ENCODE results near the gene PHIP. TPM values are rescaled to one million over a fixed set of nuclear protein-coding genes. Genes with fewer than 3 reads are reported as not detected.
"Not testable (repeated sequence)": the region's sequence is repeated elsewhere in the genome, so short reads cannot be mapped to it uniquely, and the experiment has no call there.

The PHIP gene
- total RNA-seq, 2 experiments from 2014 or later = 23.0 to 23.5 TPM

DNA sequence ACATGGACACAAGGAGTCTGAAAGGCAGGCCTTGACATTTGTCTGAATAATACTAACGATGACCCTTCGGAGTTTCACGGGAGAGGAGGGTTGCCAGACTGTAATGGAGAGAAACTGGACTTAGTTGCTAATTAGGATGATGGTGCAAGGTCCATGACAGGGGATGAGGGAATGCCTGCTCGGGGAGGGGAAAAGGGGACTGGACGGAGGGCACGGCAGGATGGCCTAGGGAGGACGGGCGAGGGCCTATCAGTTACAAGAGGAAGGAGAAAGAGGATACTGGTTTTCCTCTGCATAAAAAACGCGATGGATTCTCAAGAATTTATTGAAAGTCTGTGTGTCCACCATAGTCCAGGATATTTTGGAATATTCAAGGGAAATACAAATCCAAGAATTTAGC, 168.0 kb downstream of the PHIP start:
- H3K4me1 Mint-ChIP-seq (ENCODE audit: low read depth) = peaks cover 13% of the 10 kb centered on the region
- CTCF ChIA-PET = interaction anchor here (0.6 kb wide), 1 partner anchor 174 kb away, joined by 3 read pairs; no protein-coding TSS in a partner anchor
- no peak overlapping the region for H3K27ac Mint-ChIP-seq
- peak overlapping the region; percentile 7 for H3K4me3 Mint-ChIP-seq
- peaks cover 31% of the 10 kb centered on the region for H3K27me3 Mint-ChIP-seq (ENCODE audit: low read depth)
- peaks cover 7% of the 10 kb centered on the region for H3K36me3 Mint-ChIP-seq (ENCODE audit: low read depth)
- DNase-seq = no peak
- intact Hi-C loops (cut with micrococcal nuclease) = loop anchor here (2.0 kb wide), 2 partner anchors 13 to 169 kb away; partner anchors contain the start of gene PHIP
- no peaks in the 10 kb centered on the region for H3K9me3 Mint-ChIP-seq

DNA sequence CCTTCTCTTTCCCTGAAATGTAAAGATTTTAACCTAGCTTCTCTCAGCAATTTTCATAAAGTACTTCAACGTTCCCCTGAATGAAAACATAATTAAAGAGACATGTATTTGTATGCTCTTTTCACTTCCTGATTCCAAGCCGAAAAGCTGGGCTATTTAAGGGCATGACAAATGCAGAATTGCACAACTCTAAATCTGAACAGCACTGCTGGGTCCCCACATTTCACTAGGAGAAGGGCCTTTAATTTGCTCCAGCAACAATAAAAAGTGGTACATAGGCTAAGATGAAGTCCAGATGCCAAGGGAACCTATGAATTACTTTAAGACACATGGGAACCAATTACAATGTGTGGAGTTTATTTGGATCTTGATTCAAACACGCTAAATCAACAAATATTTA, 168.7 kb downstream of the PHIP start:
- Mint-ChIP-seq H3K9me3 (no peaks in the 10 kb centered on the region), H3K27ac (no peak overlapping the region), H3K36me3 (ENCODE audit: low read depth) (peaks cover 7% of the 10 kb centered on the region), H3K4me3 (no peak overlapping the region), H3K4me1 (ENCODE audit: low read depth) (peaks cover 13% of the 10 kb centered on the region), H3K27me3 (ENCODE audit: low read depth) (peaks cover 31% of the 10 kb centered on the region)
- intact Hi-C loops (cut with micrococcal nuclease) = no loop called here
- CTCF ChIA-PET = no interaction called here
- DNase-seq = no peak

DNA sequence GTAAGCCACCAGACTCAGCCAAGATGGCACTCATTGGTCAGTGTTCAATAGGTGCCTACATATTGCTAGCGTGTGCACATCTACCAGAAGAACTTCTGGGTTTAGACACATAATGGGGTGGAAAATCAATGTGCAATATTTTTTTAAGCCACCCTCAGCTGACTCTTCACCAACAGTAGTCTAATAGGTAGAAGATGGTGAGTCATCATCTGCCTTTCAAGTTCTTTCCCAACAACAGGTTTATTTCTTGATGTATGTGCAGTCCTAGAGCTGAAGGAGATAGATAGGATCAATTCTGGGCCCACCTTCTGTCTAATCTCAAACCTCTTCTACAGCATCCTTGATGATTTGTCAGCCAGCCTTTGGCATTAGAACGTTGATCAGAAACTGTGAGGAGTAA, 169.4 kb downstream of the PHIP start:
- Mint-ChIP-seq H3K27me3 (ENCODE audit: low read depth) (peaks cover 31% of the 10 kb centered on the region), H3K4me3 (no peak overlapping the region), H3K36me3 (ENCODE audit: low read depth) (peaks cover 7% of the 10 kb centered on the region), H3K27ac (no peak overlapping the region), H3K4me1 (ENCODE audit: low read depth) (peaks cover 13% of the 10 kb centered on the region), H3K9me3 (no peaks in the 10 kb centered on the region)
- intact Hi-C loops (cut with micrococcal nuclease) = no loop called here
- no peak for DNase-seq
- CTCF ChIA-PET = no interaction called here

DNA sequence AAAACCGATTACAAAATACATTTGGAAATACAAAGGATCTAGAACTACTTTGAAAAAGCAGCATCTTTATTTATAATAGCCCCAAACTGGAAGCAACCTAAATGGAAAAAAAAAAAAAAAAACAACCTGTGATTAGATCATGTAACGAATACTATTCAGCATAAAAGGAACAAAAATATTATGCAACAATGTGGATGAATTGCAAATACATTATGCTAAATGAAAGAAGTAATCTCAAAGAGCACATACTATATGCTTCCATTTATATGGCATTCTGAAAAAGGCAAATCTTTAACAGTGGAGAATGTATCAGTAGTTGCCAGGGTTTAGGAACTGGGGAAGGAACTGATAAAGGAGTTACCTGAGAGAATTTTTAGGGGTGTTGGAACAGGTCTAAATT, 181.8 kb downstream of the PHIP start:
- Mint-ChIP-seq H3K4me3 (no peak overlapping the region), H3K36me3 (ENCODE audit: low read depth) (no peaks in the 10 kb centered on the region), H3K4me1 (ENCODE audit: low read depth) (no peaks in the 10 kb centered on the region), H3K9me3 (no peaks in the 10 kb centered on the region), H3K27me3 (ENCODE audit: low read depth) (no peaks in the 10 kb centered on the region), H3K27ac (no peak overlapping the region)
- DNase-seq = no peak
- CTCF ChIA-PET = no interaction called here
- intact Hi-C loops (cut with micrococcal nuclease) = loop anchor here (2.0 kb wide), 1 partner anchor 15 kb away; no protein-coding TSS in a partner anchor

DNA sequence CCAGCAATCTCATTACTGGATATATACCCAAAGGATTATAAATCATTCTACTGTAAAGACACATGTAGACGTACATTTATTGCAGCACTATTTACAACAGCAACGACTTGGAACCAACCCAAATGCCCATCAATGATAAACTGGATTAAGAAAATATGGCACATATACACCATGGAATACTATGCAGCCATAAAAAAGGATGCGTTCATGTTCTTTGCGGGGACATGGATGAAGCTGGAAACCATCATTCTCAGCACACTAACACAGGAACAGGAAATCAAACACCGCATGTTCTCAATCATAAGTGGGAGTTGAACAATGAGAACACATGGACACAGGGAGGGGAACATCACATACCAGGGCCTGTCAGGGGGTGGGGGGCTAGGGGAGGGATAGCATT, 188.2 kb downstream of the PHIP start:
- H3K4me3 Mint-ChIP-seq; intact Hi-C loops (cut with micrococcal nuclease); CTCF ChIA-PET: not testable (repeated sequence)

More for the DNA sequence above, 188.2 kb downstream of the PHIP start:
- H3K4me1 Mint-ChIP-seq (ENCODE audit: low read depth); DNase-seq; H3K9me3 Mint-ChIP-seq; H3K27ac Mint-ChIP-seq; H3K27me3 Mint-ChIP-seq (ENCODE audit: low read depth): not testable (repeated sequence)
- H3K36me3 Mint-ChIP-seq (ENCODE audit: low read depth) = peaks cover 18% of the 10 kb centered on the region

Other genes with a start within 250 kb of the PHIP start
- 1 to 10 TPM; 2.2 to 2.4 TPM for gene IRAK1BP1, start 210.7 kb downstream of the PHIP start, total RNA-seq
- gene HMGN3, start 156.4 kb upstream of the PHIP start, total RNA-seq = 10 to 100 TPM; 35.3 to 35.8 TPM